Loucy (cell line): Measurements from ENCODE around the gene WASL.

Source experiments
- EZH2phosphoT487 ChIP-seq: fragments of 200-600 bp; IDR thresholded peaks from 2 replicates; pipeline ENCODE4 v1.6.1; 2018; ENCODE audit warnings: antibody characterized with exemption, mild to moderate bottlenecking, moderate library complexity, borderline replicate concordance
- TF ChIP-seq, protein P1 (sequence below): fragments of 200-600 bp; sonication (generic); conservative IDR thresholded peaks from 2 replicates; pipeline ENCODE4 v1.5.1; 2014; ENCODE audit warnings: mild to moderate bottlenecking, antibody characterized with exemption, low read length

- TF ChIP-seq, protein P1, sequence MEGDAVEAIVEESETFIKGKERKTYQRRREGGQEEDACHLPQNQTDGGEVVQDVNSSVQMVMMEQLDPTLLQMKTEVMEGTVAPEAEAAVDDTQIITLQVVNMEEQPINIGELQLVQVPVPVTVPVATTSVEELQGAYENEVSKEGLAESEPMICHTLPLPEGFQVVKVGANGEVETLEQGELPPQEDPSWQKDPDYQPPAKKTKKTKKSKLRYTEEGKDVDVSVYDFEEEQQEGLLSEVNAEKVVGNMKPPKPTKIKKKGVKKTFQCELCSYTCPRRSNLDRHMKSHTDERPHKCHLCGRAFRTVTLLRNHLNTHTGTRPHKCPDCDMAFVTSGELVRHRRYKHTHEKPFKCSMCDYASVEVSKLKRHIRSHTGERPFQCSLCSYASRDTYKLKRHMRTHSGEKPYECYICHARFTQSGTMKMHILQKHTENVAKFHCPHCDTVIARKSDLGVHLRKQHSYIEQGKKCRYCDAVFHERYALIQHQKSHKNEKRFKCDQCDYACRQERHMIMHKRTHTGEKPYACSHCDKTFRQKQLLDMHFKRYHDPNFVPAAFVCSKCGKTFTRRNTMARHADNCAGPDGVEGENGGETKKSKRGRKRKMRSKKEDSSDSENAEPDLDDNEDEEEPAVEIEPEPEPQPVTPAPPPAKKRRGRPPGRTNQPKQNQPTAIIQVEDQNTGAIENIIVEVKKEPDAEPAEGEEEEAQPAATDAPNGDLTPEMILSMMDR = no peak
- TF ChIP-seq EZH2phosphoT487 = no peak
Measured at GRCh38 chr7:123652406-123652805, 96.4 kb downstream of the WASL start.
